ENCODE data around the gene ZNF282.

- no peak for TF ChIP-seq POLR2AphosphoS5 (IDR thresholded peaks at IDR 0.05)
- no peak for TF ChIP-seq POLR2A (IDR thresholded peaks at IDR 0.05)
Observed at GRCh38 chr7:149216402-149216801, 21.1 kb downstream of the ZNF282 start.

Data from prostate gland (tissue), 1 donor.